Left lobe of liver (tissue), 2 donors: ENCODE measurements around the gene ABCA7. TPM values are rescaled to one million over a fixed set of nuclear protein-coding genes. Genes with fewer than 3 reads are reported as not detected.

Source experiments
- ATAC-seq: fragments of 200-7000 bp; cut with Tn5 transposase; one replicate; pipeline ENCODE4 v1.9.1; 2020; ENCODE audit warnings: mild to moderate bottlenecking, moderate library complexity
- DNase-seq: peaks from one replicate; pipeline ENCODE4 v3.0.0-alpha.2; 2020; ENCODE audit warnings: low spot score
- total RNA-seq: library from RNA; stranded (reverse); gene quantifications from one replicate; pipeline ENCODE4 v1.2.1, GENCODE V29; 2021
- donor health status: DM: no; HTN: no; CAD: no; lungs with moderate emphysema.
- donor health status: DM: no; HTN: yes; CAD: no.

ABCA7 gene
- total RNA-seq, 1 donor from 2014 or later = 10.4 TPM

- ATAC-seq (peak; percentile 76), DNase-seq (no peak)
These were observed 38.3 kb upstream of the ABCA7 start for GRCh38 chr19:1001538-1002166.

- no peak for DNase-seq
These were observed 37.3 kb upstream of the ABCA7 start for GRCh38 chr19:1002600-1002999.

GRCh38 chr19:1003283-1003682 lies 36.6 kb upstream of the ABCA7 start:
- no peak for DNase-seq
- no peak for ATAC-seq

More at GRCh38 chr19:1002600-1002999, 37.3 kb upstream of the ABCA7 start:
- ATAC-seq = no peak

GRCh38 chr19:1004204-1004802 lies 35.6 kb upstream of the ABCA7 start:
- no peak for ATAC-seq
- no peak for DNase-seq

- DNase-seq = no peak
- ATAC-seq = no peak
These were observed 34.9 kb upstream of the ABCA7 start for GRCh38 chr19:1004803-1005664.

- DNase-seq (no peak), ATAC-seq (no peak)
These were observed 33.1 kb upstream of the ABCA7 start for GRCh38 chr19:1006711-1007398.

GRCh38 chr19:1007399-1008251 lies 32.3 kb upstream of the ABCA7 start:
- DNase-seq (no peak), ATAC-seq (no peak)

GRCh38 chr19:1008268-1009040 lies 31.5 kb upstream of the ABCA7 start:
- DNase-seq (no peak), ATAC-seq (no peak)

- ATAC-seq (peak; percentile 6), DNase-seq (no peak)
These were observed 30.6 kb upstream of the ABCA7 start for GRCh38 chr19:1009041-1009980.

- no peak for ATAC-seq
- DNase-seq = no peak
These were observed 29.8 kb upstream of the ABCA7 start for GRCh38 chr19:1009981-1010538.

GRCh38 chr19:1010586-1011510 lies 29.1 kb upstream of the ABCA7 start:
- no peak for ATAC-seq

GRCh38 chr19:1011831-1012333 lies 28.0 kb upstream of the ABCA7 start:
- DNase-seq (no peak), ATAC-seq (no peak)

More at GRCh38 chr19:1010586-1011510, 29.1 kb upstream of the ABCA7 start:
- no peak for DNase-seq

- DNase-seq = no peak
These were observed 27.6 kb upstream of the ABCA7 start for GRCh38 chr19:1012334-1012733.

GRCh38 chr19:1013218-1013617 lies 26.7 kb upstream of the ABCA7 start:
- DNase-seq (no peak), ATAC-seq (no peak)

More at GRCh38 chr19:1012334-1012733, 27.6 kb upstream of the ABCA7 start:
- no peak for ATAC-seq

- DNase-seq (no peak), ATAC-seq (no peak)
These were observed 25.5 kb upstream of the ABCA7 start for GRCh38 chr19:1014161-1015060.
